Measurements from ENCODE around the gene NDUFC1.

GRCh38 chr4:139314047-139314800 lies 11.9 kb upstream of the NDUFC1 start:
- no peak for TF ChIP-seq POLR2A (IDR thresholded peaks at IDR 0.05)
- TF ChIP-seq, protein P1, sequence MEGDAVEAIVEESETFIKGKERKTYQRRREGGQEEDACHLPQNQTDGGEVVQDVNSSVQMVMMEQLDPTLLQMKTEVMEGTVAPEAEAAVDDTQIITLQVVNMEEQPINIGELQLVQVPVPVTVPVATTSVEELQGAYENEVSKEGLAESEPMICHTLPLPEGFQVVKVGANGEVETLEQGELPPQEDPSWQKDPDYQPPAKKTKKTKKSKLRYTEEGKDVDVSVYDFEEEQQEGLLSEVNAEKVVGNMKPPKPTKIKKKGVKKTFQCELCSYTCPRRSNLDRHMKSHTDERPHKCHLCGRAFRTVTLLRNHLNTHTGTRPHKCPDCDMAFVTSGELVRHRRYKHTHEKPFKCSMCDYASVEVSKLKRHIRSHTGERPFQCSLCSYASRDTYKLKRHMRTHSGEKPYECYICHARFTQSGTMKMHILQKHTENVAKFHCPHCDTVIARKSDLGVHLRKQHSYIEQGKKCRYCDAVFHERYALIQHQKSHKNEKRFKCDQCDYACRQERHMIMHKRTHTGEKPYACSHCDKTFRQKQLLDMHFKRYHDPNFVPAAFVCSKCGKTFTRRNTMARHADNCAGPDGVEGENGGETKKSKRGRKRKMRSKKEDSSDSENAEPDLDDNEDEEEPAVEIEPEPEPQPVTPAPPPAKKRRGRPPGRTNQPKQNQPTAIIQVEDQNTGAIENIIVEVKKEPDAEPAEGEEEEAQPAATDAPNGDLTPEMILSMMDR (IDR thresholded peaks at IDR 0.05): no peak
